ENCODE measurements around the gene TREX2. TPM values are rescaled to one million over a fixed set of nuclear protein-coding genes. Genes with fewer than 3 reads are reported as not detected.

Gene TREX2
- total RNA-seq, 1 experiment from 2014 or later: 2.9 TPM

DNA sequence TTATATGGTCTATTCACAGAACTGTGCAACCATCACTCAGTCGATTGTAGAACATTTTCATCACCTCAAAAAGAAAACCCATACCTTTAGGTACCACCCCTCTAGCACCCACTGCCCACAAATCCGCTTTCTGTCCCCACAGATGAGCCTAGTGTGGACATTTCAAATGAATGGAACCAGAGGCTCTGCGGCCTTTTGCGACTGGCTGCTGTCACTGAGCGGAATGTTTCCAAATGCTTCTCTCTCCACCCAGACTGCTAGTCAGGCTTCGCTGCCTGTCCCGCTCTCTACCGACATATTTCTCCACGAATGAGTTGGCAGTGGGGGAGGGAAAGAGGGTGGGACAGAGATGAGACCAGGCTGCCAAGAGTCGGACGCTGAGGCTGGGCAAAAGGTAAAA lies 47.2 kb upstream of the TREX2 start:
- no peaks in the 10 kb centered on the region for H3K27me3 ChIP-seq (ENCODE audit: insufficient read depth, low read length)
- no peak overlapping the region for H2AFZ ChIP-seq (ENCODE audit: low read depth, low read length, poor library complexity, severe bottlenecking)
- no peak overlapping the region for H3K4me3 ChIP-seq (replicated peaks in 1 of 2; ENCODE audit: low read depth in 1 of 2, low read length in 2 of 2)
- H3K9ac ChIP-seq (ENCODE audit: low read length): no peak overlapping the region
- H3K4me1 ChIP-seq (ENCODE audit: control insufficient read depth in 1 of 2, insufficient read depth in 2 of 2, low read length in 2 of 2): no peaks in the 10 kb centered on the region
- ChIA-PET POLR2A (no interaction called here), CTCF (no interaction called here), RAD21 (ENCODE audit: low non-redundant PET in 1 of 2, low total read pairs in 2 of 2, uncharacterized antibody in 2 of 2, unreplicated experiment in 2 of 2) (no interaction called here)
- DNase-seq (ENCODE audit: low read depth, low spot score) (no peak), ATAC-seq (no peak)
- no peaks in the 10 kb centered on the region for H3K9me2 ChIP-seq (ENCODE audit: insufficient read depth)
- H3K4me2 ChIP-seq (ENCODE audit: low read length): no peak overlapping the region
- TF ChIP-seq, protein P1, sequence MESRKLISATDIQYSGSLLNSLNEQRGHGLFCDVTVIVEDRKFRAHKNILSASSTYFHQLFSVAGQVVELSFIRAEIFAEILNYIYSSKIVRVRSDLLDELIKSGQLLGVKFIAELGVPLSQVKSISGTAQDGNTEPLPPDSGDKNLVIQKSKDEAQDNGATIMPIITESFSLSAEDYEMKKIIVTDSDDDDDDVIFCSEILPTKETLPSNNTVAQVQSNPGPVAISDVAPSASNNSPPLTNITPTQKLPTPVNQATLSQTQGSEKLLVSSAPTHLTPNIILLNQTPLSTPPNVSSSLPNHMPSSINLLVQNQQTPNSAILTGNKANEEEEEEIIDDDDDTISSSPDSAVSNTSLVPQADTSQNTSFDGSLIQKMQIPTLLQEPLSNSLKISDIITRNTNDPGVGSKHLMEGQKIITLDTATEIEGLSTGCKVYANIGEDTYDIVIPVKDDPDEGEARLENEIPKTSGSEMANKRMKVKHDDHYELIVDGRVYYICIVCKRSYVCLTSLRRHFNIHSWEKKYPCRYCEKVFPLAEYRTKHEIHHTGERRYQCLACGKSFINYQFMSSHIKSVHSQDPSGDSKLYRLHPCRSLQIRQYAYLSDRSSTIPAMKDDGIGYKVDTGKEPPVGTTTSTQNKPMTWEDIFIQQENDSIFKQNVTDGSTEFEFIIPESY (IDR thresholded peaks at IDR 0.05; ENCODE audit: extremely low read depth, insufficient replicate concordance, low read length): no peak
- TF ChIP-seq POLR2A (IDR thresholded peaks at IDR 0.05; ENCODE audit: borderline replicate concordance, extremely low read depth, insufficient read depth, insufficient read length): no peak
- TF ChIP-seq SIN3A (IDR thresholded peaks at IDR 0.05; ENCODE audit: low read depth): no peak
- TF ChIP-seq SRF (IDR thresholded peaks at IDR 0.05; ENCODE audit: low read depth): no peak
- TF ChIP-seq SP1 (IDR thresholded peaks at IDR 0.05; ENCODE audit: low read depth): no peak
- TF ChIP-seq EZH2 (IDR thresholded peaks at IDR 0.05): no peak
- TF ChIP-seq CBX3 (IDR thresholded peaks at IDR 0.05; ENCODE audit: low read depth): no peak
- TF ChIP-seq CEBPB (IDR thresholded peaks at IDR 0.05; ENCODE audit: low read depth): no peak
- TF ChIP-seq EZH2phosphoT487 (IDR thresholded peaks at IDR 0.05; ENCODE audit: borderline replicate concordance): no peak
- TF ChIP-seq, protein P2, sequence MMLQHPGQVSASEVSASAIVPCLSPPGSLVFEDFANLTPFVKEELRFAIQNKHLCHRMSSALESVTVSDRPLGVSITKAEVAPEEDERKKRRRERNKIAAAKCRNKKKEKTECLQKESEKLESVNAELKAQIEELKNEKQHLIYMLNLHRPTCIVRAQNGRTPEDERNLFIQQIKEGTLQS (IDR thresholded peaks at IDR 0.05): no peak
- no peak for TF ChIP-seq RAD21 (IDR thresholded peaks at IDR 0.05; ENCODE audit: low read depth)
- no peak for TF ChIP-seq ZNF274 (IDR thresholded peaks at IDR 0.05; ENCODE audit: low read depth, low read length)
- no peak for TF ChIP-seq JUND (IDR thresholded peaks at IDR 0.05)
- no peak for TF ChIP-seq FOSL1 (IDR thresholded peaks at IDR 0.05; ENCODE audit: low read depth)
- TF ChIP-seq POLR2AphosphoS5 (IDR thresholded peaks at IDR 0.05; ENCODE audit: low read depth, low read length): no peak
- no peak for TF ChIP-seq ZFX (IDR thresholded peaks at IDR 0.05)
- TF ChIP-seq, protein P3, sequence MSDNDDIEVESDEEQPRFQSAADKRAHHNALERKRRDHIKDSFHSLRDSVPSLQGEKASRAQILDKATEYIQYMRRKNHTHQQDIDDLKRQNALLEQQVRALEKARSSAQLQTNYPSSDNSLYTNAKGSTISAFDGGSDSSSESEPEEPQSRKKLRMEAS (IDR thresholded peaks at IDR 0.05): no peak
- TF ChIP-seq YY1 (IDR thresholded peaks at IDR 0.05; ENCODE audit: extremely low read depth, insufficient replicate concordance, low read depth, low read length): no peak
- no peak for TF ChIP-seq ELF1 (IDR thresholded peaks at IDR 0.05; ENCODE audit: borderline replicate concordance, low read depth)
- BruUV-seq (replicated peaks): no TSS peak
- H3K36me3 ChIP-seq (ENCODE audit: control insufficient read depth in 1 of 2, insufficient read depth in 2 of 2, low read length in 2 of 2): no peaks in the 10 kb centered on the region
- intact Hi-C loops (cut with micrococcal nuclease): no loop called here
- no peak overlapping the region for H3K27ac ChIP-seq (ENCODE audit: low read depth, low read length)
- H4K20me1 ChIP-seq (ENCODE audit: insufficient read depth): no peaks in the 10 kb centered on the region
- H3K9me3 ChIP-seq (ENCODE audit: control insufficient read depth in 1 of 2, insufficient read depth in 1 of 2, low read depth in 1 of 2, low read length in 2 of 2): no peaks in the 10 kb centered on the region
- H3K79me2 ChIP-seq (ENCODE audit: insufficient read depth, low read length): no peaks in the 10 kb centered on the region
